Breast epithelium (tissue), 3 donors: ENCODE data around the gene ARHGEF28.

Source experiments
- POLR2A ChIP-seq: fragments of 450-650 bp; IDR thresholded peaks from one replicate; pipeline ENCODE4 v1.6.1; 2016; ENCODE audit warnings: antibody characterized with exemption, mild to moderate bottlenecking, moderate library complexity
- POLR2AphosphoS5 ChIP-seq, 3 donors: sonication (generic); formaldehyde crosslinking; IDR thresholded peaks; one replicate each; pipeline ENCODE4 v1.6.1; 2017; ENCODE audit warnings: antibody characterized with exemption in 3 of 3

DNA sequence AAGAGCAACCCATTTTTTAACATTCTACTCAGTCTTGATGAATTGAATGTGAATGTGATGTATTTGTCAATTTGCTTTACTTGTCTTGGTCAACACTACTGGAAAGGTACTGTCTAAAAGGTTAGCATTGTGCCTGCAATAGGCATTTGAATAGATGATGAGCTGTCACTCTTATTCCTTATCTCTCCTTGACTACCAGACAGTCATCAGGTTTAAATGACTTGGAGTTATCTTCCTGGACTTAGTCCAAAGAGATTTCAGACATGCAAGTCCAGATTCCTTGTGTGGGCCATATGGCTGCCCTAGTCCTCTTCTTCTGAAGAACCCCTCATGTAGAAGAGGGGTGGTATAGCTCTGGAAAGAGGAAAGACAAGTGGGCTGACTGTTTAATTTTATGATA, 4.8 kb downstream of the ARHGEF28 start:
- TF ChIP-seq POLR2A = no peak
- TF ChIP-seq POLR2AphosphoS5 (IDR thresholded peaks at IDR 0.05) = no peak
